Right hindlimb (tissue), 1 donor: ENCODE data around the gene SARM1.
"Not testable (repeated sequence)": the region's sequence is repeated elsewhere in the genome, so short reads cannot be mapped to it uniquely, and the experiment has no call there.

Source experiments
- DNase-seq: peaks from one replicate; pipeline ENCODE4 v3.0.0-alpha.2; 2018

The SARM1 gene

DNA sequence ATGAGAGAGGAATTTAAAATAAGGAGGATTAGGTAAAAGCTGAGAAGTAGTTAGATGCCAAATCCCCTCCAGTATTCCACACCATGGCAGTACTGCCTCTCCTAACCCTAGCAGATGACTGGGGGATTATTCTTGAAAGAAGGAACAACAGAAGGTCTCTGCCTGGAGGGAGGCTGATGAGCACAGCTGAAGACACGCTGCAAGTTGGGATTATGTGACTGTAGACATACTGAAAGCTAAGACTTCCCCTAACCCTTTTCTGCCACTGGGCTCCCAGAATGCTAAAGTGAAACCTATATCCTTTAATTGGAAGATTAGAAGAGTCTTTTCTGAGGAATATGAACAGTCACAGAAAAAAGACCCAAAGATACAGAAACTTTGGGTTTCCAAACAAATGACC, 62.2 kb downstream of the SARM1 start:
- no peak for DNase-seq

GRCh38 chr17:28434326-28434725, 62.8 kb downstream of the SARM1 start:
- DNase-seq: not testable (repeated sequence)

- DNase-seq: no peak
These were observed 72.6 kb downstream of the SARM1 start for GRCh38 chr17:28443901-28444638.

GRCh38 chr17:28446716-28447395, 75.4 kb downstream of the SARM1 start:
- no peak for DNase-seq

GRCh38 chr17:28447396-28447760, 75.9 kb downstream of the SARM1 start:
- DNase-seq: no peak

DNA sequence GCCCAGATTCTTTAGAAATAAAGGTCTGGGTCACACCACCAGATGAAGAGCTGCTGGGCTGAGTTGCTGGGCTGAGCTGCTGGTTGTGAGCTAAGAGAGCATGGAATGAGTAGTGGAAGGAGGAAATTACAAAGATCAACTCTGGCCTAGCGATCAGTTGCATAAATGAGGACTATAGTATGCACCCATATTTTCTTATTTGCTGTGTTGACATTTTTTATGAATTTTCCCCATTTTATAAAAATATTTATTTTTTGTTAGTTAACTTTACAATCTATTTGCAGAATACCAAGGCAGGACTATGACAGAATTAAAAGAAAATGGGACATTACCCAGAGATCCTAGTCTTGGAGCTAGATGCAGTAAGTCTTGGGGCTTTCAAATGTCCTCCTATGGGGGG, 78.4 kb downstream of the SARM1 start:
- no peak for DNase-seq
